Measurements from ENCODE around the gene FAM13C.

GRCh38 chr10:59366290-59366689 lies 3.9 kb upstream of the FAM13C start:
- TF ChIP-seq BCLAF1 (IDR thresholded peaks at IDR 0.05; ENCODE audit: borderline replicate concordance in 1 of 2, control insufficient read depth in 1 of 2, low read depth in 2 of 2, low read length in 1 of 2) (no peak), NFE2L1 (tag; IDR thresholded peaks at IDR 0.05; ENCODE audit: borderline replicate concordance, low read depth) (no peak), ZFX (CRISPR knock-in tag; IDR thresholded peaks at IDR 0.05) (no peak), NCOA4 (IDR thresholded peaks at IDR 0.05; ENCODE audit: partially characterized antibody) (no peak), TCF7L2 (IDR thresholded peaks at IDR 0.05; ENCODE audit: low read depth, low read length) (no peak), BHLHE40 (IDR thresholded peaks at IDR 0.05; ENCODE audit: low read length) (no peak)
